ENCODE measurements around the gene FXYD4.

GRCh38 chr10:43421201-43421507, 49.7 kb downstream of the FXYD4 start:
- no peak for TF ChIP-seq CTCF (IDR thresholded peaks at IDR 0.05)
- TF ChIP-seq POLR2AphosphoS5 (IDR thresholded peaks at IDR 0.05), result no peak
- TF ChIP-seq POLR2A (IDR thresholded peaks at IDR 0.05), result no peak

Data from sigmoid colon (tissue), 4 donors.